A673 (cell line): ENCODE results near the gene CCDC102A. TPM values are rescaled to one million over a fixed set of nuclear protein-coding genes. Genes with fewer than 3 reads are reported as not detected.

Experiments used
- BruUV-seq: library from RNA; stranded (reverse); fragments of 400-500 nt; replicated peaks from 2 replicates; lab custom pipeline; 2021; lab: Mats Ljungman, UMichigan
- CTCF ChIA-PET: fragments of 300-600 bp; sonication (Branson Sonifier 250); formaldehyde crosslinking; loops from one replicate; lab custom pipeline; 2022; ENCODE audit warnings: antibody characterized with exemption; lab: Charles Lee
- POLR2A ChIA-PET: fragments of 300-600 bp; sonication (Branson Sonifier 250); formaldehyde crosslinking; loops from one replicate; lab custom pipeline; 2022; ENCODE audit warnings: antibody characterized with exemption; ENCODE audit not compliant: low non-redundant PET; lab: Charles Lee
- DNase-seq: peaks from one replicate; pipeline ENCODE4 v3.0.0-alpha.2; 2015; ENCODE audit warnings: low spot score
- H3K27ac ChIP-seq: fragments of 200-600 bp; sonication (generic); 2 replicates; pipeline ENCODE4 v1.5.1; 2016; ENCODE audit warnings: mixed run types, low read depth, mild to moderate bottlenecking, mixed read lengths, antibody characterized with exemption, low read length; ENCODE audit not compliant: poor library complexity, severe bottlenecking
- H3K27me3 ChIP-seq: fragments of 200-600 bp; sonication (generic); replicated peaks from 2 replicates; pipeline ENCODE4 v1.6.1; 2017; ENCODE audit warnings: mixed run types, low read depth, mild to moderate bottlenecking, mixed read lengths, antibody characterized with exemption, low read length; ENCODE audit not compliant: insufficient read depth, poor library complexity
- H3K36me3 ChIP-seq: fragments of 200-600 bp; sonication (generic); 2 replicates; pipeline ENCODE4 v1.6.1; 2016; ENCODE audit warnings: mixed run types, mild to moderate bottlenecking, mixed read lengths, antibody characterized with exemption, low read length; ENCODE audit not compliant: insufficient read depth, poor library complexity, severe bottlenecking
- H3K4me1 ChIP-seq: fragments of 200-600 bp; sonication (generic); 2 replicates; pipeline ENCODE4 v1.6.1; 2017; ENCODE audit warnings: mixed run types, mild to moderate bottlenecking, mixed read lengths, antibody characterized with exemption, low read length; ENCODE audit not compliant: insufficient read depth, poor library complexity, severe bottlenecking
- H3K4me3 ChIP-seq: fragments of 200-600 bp; sonication (generic); 2 replicates; pipeline ENCODE4 v1.5.1; 2016; ENCODE audit warnings: low read depth, mixed run types, mild to moderate bottlenecking, mixed read lengths, low read length; ENCODE audit not compliant: poor library complexity, severe bottlenecking
- H3K9me3 ChIP-seq: fragments of 200-600 bp; sonication (generic); 2 replicates; pipeline ENCODE4 v1.6.1; 2016; ENCODE audit warnings: mixed run types, low read depth, mild to moderate bottlenecking, mixed read lengths, antibody characterized with exemption, low read length; ENCODE audit not compliant: poor library complexity, severe bottlenecking
- CTCF ChIP-seq: fragments of 300-800, 200-600 bp; sonication (generic); conservative IDR thresholded peaks from 2 replicates; pipeline ENCODE4 v1.5.1; 2017; ENCODE audit warnings: low read depth, mild to moderate bottlenecking, antibody characterized with exemption, low read length, moderate library complexity, mixed read lengths
- EZH2 ChIP-seq: fragments of 200-600 bp; sonication (generic); IDR thresholded peaks from 2 replicates; pipeline ENCODE4 v1.6.1; 2017; ENCODE audit warnings: borderline replicate concordance, low read depth, mild to moderate bottlenecking, mixed read lengths, antibody characterized with exemption, low read length; ENCODE audit not compliant: poor library complexity, severe bottlenecking
- intact Hi-C: fragments of 100-400 bp; cut with micrococcal nuclease; formaldehyde crosslinking; loops from one replicate; pipeline ENCODE4 v1.10.0; 2022; ENCODE audit not compliant: unreplicated experiment
- total RNA-seq: library from RNA; stranded (reverse); gene quantifications from 2 replicates; pipeline ENCODE4 v1.2.3, GENCODE V29; 2021

CCDC102A gene
- total RNA-seq, 1 experiment from 2014 or later: 10.3 TPM

- no peak overlapping the region for H3K27ac ChIP-seq
- H3K36me3 ChIP-seq: no peaks in the 10 kb centered on the region
- no peak for DNase-seq
- no TSS peak for BruUV-seq
- H3K9me3 ChIP-seq: no peaks in the 10 kb centered on the region
- TF ChIP-seq EZH2 (no peak), CTCF (no peak)
- ChIA-PET CTCF (no interaction called here), POLR2A (no interaction called here)
- H3K4me3 ChIP-seq: no peak overlapping the region
- H3K27me3 ChIP-seq: no peaks in the 10 kb centered on the region
- peaks cover 25% of the 10 kb centered on the region for H3K4me1 ChIP-seq
- intact Hi-C loops: no loop called here
Measured at GRCh38 chr16:57533431-57534336, 2.7 kb downstream of the CCDC102A start.

- Histone ChIP-seq H3K27ac (no peak overlapping the region), H3K4me3 (no peak overlapping the region), H3K27me3 (no peaks in the 10 kb centered on the region), H3K36me3 (no peaks in the 10 kb centered on the region), H3K9me3 (no peaks in the 10 kb centered on the region), H3K4me1 (peaks cover 25% of the 10 kb centered on the region)
- no peak for DNase-seq
- ChIA-PET POLR2A (interaction anchor here (0.7 kb wide), 1 partner anchor 9 kb away, joined by 5 read pairs; no protein-coding TSS in a partner anchor), CTCF (no interaction called here)
- intact Hi-C loops: no loop called here
- TF ChIP-seq CTCF: no peak
- BruUV-seq: no TSS peak
Measured at GRCh38 chr16:57532266-57532625, 4.1 kb downstream of the CCDC102A start.

- no TSS peak for BruUV-seq
- intact Hi-C loops: no loop called here
- no peaks in the 10 kb centered on the region for H3K9me3 ChIP-seq
- no peak overlapping the region for H3K4me3 ChIP-seq
- ChIA-PET CTCF (no interaction called here), POLR2A (no interaction called here)
- no peaks in the 10 kb centered on the region for H3K27me3 ChIP-seq
- no peak for DNase-seq
- H3K27ac ChIP-seq: no peak overlapping the region
- H3K36me3 ChIP-seq: no peaks in the 10 kb centered on the region
- no peak for TF ChIP-seq EZH2
- no peak for TF ChIP-seq CTCF
- peaks cover 20% of the 10 kb centered on the region for H3K4me1 ChIP-seq
Measured at GRCh38 chr16:57531635-57532265, 4.6 kb downstream of the CCDC102A start.
